Embryonic facial prominence (tissue), 1 donor: ENCODE results near the gene RAP1GAP.
"Not testable (repeated sequence)": the region's sequence is repeated elsewhere in the genome, so short reads cannot be mapped to it uniquely, and the experiment has no call there.

ENCODE experiments used
- DNase-seq: peaks from one replicate; pipeline ENCODE4 v3.0.0-alpha.2; 2016; ENCODE audit errors: extremely low spot score

Gene RAP1GAP

DNA sequence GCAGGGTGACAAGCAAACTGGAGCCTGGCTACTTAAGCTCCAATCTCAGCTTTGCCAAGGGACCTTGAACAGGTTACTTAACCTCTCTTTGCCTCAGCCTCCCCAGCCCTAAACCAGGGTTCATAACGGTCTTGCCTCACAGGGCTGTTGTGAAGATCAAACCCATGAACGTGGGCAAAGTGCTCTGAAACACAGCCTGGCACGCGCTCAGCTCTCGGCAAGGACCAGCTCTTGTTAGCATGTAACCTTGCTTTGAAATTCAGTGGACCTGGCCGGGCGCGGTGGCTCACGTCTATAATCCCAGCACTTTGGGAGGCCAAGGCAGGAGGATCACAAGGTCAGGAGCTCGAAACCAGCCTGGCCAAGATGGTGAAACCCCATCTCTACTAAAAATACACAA lies 24.8 kb downstream of the RAP1GAP start:
- DNase-seq, result no peak

DNA sequence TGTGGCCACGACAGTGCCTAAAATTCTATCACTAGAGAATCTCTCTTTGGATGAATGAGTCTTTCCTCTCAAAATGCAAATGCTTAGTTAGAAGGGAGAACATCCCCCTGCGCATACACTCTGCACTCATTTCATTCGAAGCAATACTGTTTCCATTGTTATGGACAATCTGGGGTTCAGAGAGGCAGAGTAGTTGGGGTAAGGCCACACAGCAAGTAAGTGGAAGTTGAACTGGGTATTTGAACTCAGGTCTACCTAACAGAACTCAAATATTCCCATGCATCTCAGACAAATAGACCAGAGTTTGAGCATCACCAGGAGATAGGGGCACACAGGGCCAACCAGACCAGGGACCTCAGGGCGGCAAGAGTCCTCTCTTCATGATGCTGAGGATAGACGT lies 25.5 kb downstream of the RAP1GAP start:
- DNase-seq, result no peak

DNA sequence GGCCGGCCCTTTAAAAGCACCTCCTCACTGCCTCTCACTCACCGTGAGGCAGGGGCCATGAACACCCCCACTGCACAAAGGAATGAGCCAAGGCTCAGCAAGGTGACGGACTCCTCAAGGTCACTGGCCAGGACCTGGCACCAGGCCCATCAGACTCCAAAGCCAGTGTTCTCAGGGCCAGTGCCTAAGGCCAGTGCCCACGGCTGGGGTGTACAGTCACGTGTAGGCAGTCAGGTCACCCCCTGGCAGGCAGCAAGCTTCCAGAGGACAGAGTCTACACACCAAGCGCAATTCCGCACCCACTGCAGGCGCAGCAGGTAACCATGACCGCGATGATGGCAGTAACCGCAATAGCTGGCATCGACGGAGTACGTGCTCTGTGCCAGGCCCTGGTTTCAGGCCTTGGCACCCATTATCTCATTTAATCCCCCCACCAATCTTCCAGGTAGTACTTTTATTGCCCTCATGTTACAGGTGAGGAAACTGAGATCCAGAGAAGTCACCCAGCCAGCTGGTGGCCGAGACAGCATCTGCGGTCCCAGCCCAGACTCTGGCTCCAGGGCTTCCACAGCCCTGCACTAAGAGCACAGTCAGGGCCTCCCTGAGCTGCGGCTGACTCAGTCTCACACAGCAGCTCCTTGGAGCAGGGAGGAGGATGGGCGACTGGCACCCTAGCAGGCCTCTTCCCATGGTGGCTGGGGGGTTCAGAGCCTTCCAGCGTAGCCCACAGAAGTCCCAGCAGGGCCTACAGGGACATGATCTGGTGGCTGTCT lies 27.0 kb downstream of the RAP1GAP start:
- DNase-seq, result no peak

DNA sequence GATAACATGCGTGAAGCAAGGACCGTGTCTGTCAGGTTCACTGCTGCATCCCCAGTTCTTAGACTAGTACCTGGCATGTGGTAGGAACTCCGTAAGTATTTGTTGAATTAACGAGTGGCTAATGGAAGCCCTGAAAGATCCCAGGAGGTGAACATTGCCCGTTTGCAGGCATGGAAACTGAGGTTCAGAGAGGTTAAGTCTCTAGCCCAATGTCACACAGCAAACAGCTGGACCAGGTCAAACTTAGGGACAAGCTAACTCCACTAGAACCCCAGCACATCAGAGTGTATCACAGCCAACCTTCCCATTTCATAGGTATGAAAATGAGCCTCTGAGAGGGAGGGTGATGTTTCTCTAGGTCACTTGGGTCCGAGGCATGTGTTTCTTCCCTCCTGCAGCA lies 27.6 kb downstream of the RAP1GAP start:
- DNase-seq, result no peak

DNA sequence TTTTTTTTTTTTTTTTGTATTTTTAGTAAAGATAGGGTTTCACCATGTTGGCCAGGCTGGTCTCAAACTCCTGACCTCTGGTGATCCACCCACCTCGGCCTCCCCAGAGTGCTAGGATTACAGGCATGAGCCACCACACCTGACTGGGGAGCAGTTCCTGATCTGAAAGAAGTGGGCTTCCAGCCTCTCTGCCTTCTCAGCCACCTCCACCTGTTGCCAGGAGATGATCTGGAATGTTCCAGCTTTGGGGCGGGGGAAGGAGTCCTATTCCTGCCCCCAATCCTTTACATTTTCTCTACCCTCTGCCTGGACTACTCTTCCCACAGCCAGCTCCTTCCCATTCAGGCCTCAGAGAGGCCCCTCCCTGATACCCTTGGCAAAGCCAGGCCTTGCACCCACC lies 28.1 kb downstream of the RAP1GAP start:
- DNase-seq, result no peak

DNA sequence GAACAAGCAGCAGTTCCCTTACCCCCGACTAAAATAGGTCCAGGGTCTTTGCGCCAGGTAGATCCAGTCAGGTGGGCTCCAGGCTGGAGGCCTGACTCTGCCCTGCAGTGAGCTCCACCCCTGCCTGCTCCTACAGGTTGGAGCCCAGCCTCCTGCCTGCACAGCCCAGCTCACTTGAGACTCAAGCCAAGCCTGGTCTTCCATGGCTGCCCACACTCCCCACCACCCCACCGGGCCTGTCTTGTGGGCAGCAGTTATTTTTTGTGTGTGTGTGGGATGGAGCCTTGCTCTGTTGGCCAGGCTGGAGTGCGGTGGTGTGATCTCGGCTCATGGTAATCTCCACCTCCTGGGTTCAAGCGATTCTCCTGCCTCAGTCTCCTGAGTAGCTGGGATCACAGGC lies 28.5 kb downstream of the RAP1GAP start:
- no peak for DNase-seq

DNA sequence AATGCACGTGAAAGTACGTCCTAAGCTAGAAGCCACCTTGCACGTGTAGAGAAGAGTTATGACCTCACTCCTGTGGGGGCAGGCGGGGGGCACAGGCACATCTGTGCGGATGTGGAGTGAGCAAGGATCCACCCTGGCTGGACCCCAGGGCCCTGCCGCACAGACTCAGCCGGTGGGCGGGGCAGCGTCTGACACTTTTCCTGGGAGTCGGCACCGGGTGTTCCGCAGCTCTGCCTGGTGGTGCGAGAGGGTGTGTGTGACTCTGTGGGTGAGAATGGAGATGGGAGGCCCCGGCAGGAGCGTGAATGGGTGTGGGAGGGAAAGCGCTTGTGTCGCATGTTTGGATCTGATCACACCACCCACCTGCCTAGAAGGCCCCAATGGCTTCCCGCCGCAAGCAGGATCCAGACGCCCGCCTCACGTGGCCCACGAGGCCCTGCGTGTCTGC lies 29.5 kb downstream of the RAP1GAP start:
- DNase-seq, result no peak

DNA sequence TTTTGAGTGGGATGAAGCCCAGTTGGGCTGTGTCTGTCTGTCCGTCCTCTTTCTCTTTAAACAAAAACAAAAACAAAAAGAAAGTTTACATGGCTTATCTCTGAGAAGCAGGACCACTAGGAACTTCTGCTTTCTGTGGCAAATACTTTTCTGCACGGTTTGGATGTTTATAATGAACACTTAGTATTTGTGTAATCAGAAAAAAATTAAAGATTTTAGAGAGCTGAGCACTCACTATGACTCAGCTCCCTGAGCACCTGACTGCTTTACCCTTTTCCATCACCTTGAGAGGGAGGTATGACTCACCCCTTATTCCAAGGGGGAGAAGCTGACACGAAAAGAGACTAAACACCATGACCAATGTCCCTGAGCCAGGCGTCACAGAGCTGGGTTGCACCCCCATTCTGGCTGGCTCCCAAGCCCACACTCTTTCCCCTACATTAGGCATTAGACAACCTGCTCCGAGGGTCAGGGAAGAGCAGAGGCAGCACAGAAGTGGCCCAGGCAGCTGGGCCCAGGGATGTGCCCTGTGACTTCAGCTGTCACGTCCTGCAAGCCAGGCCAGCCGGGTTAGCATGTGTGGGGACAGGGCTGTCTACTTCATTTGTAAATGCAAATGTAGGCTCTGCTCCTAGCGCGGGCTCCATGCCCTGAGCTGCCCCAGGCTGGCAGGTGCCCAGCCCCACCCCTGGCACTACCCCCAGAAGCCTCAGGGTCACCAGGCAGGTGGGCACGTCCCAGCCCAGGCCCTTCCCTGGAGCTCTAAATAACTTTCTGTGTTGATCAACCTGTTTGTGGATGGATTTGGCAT lies 30.4 kb downstream of the RAP1GAP start:
- no peak for DNase-seq

DNA sequence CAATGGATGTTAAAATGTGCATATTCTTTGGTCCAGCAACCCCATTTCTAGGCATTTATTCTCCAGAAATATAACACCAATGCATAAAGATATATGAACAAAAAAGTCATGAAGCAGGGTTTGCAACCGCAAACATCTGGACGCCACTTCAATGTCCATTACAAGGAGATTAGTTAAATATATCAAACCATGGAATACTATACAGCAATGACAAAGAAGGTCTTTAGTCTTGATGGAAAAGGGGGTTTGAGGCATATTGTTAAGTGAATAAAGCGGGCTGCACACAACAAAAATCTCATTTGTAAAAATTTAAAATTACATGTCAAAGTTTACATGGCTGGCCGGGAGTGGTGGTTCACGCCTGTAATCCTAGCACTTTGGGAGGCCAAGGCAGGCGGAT lies 31.6 kb downstream of the RAP1GAP start:
- DNase-seq, result no peak

DNA sequence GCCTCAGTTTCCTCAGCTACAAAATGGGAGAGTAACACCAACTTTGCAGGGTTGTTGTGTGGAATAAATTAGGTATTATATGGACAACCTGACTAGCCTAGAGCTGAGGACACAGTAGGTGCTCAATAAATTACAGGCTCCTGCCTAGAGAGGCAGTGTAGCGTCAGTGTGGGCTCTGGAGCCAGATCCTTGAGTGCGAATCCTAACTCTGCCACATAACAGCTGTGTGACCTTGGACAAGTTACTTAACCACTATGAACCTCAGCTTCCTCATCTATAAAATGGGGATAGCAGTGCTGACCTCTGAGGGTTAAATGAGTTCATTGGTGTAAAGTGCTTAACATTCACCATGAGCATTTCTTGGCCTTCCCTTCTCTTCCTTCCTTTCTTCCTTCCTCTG lies 33.1 kb downstream of the RAP1GAP start:
- no peak for DNase-seq

DNA sequence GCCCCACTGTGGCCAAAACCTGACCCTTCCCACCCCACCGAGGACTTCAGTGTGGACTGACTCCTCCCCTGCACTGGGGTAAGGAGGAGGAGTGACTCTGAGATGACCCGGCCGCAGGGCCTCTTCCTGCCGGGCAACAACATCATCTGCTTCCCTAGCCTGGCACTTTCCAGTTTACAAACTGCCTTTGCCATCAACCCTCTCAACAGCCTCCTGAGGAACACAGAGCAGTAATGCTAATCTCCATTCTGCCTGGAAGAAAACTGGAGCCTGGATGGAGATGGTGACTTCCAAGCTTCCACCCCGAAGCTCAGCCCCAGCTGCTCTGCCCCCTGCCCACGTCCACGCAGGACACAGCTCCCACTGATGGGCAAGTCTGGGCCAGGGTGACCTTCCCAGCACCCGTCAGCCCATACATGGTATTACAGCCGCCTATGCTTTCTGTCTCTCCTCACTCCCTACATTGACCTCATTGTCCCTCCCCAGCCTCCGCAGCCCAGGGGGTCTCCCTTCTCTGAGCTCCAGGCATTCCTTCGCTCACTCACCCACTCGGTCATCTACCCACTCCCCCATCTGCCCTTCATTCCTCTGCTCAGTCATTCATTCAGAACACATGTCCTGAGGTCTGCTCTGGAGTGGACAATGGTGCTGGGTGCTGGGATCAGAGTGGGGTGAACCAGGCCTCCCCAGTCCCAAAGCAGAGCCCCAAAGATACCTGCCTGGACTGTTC lies 34.2 kb downstream of the RAP1GAP start:
- no peak for DNase-seq

DNA sequence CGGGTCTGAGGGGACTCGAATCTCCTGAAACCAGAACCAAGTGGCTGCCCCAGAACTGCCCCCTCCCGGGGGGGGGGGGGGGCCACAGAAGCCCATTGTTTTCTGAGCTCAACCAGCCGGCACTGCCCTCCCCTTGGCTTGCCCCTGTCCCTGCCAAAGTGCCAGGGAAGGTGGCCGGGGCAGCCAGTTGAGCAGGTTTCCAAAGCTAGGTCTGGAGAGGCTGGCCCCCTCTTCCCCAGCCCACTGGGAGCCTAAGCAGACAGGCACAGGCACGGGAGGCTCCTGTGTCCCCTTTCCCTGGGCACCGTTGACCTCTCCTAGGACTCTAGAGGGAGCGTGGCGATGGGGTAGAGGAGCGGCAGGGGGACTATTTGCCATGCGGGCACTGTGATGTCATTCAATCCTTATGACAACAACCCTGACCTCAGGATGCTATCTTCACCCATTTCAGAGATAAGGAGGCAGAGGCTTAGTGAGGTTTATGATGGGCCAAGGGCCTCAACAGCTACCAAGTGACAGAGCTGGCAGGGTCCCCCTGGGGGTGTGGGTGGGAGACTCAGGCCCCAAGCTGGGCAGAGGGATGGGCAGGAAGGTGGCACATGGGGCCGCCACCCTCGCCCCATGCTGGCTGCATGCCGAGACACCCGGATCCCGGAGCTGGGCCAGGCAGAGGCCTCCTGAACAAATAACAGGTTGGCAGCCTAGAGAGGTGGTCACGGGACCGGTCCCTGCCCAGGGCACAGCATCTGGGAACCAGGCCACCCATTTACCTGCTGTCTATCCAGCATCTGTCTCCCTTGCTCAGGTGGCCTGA lies 35.0 kb downstream of the RAP1GAP start:
- DNase-seq, result no peak

DNA sequence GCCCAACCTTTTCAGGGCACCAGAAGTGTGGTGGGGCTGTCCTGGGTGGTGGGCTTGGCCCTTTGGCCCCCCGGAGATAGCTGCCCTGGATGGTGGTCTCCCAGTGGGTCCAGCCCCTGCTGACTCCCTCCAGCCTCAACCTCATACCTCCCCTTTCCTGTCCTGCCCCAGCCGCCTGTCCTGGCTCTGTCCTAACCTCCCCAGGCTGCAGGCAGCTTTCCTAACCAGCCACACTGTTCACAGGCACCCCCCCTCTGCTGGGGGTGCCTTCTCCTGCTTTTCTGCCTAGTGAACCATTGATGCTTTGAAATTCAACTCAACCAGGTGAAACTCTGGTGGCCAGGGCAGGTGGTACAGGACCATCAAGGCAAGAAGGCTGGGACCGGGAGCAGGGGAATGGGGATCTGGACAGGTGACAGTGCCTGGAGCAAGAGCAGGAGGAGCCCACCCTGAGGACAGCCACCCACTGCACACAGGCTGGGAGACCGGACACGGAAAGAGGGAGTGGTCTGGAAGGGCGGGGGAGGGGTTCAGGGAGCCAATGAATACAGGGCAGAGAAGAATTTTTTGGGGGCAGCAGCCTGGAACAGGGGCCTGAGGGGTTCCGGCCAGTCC lies 35.9 kb downstream of the RAP1GAP start:
- DNase-seq, result no peak

DNA sequence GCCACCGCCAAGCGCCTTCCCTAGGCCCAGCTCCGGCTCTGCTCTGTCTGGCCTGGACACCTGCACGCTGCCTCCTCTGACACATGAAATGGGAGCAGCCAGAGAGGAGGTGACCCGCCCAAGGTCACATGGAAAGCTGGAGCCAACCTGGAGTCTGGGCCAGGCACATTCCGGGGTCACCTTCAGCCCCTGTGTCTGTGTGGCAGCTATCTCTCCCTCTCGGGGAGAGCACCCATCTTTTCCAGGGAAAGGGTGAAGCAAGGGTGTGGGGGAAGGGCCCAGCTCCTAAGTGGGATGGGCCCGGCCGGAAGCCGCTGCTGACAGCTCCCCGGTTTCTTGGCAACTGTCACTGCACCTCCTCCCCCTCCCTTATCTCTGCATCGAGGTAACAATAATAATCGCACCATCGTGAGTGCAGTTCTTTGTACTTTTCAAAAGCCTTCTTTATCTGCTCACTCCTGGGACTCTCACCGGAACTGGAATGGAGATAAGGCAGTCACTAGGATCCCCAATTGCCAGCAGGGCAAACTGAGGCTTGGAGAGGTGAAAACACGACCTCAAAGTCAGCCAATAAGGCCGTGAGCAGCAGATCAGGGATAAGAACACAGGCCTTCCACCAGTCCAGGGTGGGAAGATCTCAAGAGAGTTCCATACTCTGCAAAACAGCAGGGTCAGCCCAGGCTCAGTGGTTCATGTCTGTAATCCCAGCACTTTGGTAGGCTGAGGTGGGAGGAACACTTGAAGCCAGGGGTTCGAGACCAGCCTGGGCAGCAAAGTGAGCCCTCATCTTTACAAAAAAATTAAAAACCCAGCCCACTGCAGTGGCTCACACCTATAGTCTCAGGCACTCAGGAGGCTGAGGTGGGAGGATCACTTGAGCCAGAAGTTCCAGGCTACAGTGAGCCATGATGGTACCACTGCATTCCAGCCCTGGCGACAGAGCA lies 36.9 kb downstream of the RAP1GAP start:
- no peak for DNase-seq

DNA sequence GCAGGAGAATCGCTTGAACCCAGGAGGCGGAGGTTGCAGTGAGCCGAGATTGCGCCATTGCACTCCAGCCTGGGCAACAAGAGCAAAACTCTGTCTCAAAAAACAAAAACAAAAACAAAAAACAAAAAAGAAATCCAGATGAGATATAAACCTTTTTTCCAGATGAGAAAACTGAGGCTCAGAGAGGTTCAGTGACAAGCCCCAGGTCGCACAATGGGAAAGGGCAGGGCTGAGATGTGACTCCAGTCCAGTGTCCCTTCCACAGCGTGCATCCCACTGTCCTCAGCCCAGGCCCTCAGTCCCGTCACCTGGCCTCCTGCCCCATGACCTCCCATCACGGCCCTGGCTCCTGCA lies 37.6 kb downstream of the RAP1GAP start:
- not testable (repeated sequence) for DNase-seq

DNA sequence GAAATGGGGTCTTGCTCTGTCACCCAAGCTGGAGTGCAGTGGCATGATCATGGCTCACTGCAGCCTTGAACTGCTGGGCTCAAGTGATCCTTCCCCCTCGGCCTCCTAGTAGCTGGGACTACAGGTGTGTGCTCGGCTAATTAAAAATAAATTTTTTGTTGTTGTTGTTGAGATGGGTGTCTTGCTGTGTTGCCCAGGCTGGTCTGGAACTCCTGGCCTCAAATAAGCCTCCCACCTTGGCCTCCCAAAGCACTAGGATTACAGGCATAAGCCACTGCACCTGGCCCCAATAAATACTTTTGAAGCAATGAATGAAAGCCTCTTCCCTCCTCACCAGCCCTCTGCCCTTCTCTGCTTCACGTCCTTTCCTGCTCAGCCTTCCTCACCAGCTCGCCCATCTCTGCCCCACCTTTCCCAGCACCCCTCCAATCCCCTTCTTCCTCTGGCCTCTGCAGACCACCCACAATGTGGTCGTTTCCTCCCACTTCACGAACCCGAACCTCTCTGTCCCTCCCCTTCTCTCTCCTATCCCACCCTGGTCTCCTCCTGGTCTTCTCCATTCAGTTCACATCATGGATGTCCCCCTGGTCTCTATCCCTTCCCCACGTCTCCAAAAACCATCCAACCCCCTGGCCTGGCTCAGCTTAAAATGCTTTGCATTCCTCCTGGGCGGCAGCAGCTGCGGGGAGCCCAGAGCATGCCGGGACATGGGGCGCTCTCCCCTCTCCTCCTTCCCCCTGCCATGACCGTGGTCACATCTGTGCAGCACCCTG lies 38.4 kb downstream of the RAP1GAP start:
- DNase-seq, result no peak

DNA sequence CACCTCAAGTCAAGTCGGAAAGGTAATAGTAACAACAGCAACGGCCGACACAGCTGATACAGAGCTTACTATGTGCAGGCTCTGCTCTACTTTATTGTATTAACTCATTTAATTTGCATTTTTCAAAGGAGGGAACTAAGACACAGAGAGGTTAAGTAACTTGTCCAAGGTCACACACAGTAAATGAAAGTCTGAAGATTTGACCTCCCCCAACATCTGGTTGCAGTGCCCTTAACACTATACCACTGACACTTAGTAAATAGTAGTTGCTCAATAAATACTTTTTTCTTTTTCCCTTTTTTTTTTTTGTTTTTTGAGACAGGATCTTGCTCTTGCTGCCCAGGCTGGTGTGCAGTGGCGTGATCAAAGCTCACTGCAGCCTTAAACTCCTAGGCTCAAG lies 39.2 kb downstream of the RAP1GAP start:
- DNase-seq, result no peak

DNA sequence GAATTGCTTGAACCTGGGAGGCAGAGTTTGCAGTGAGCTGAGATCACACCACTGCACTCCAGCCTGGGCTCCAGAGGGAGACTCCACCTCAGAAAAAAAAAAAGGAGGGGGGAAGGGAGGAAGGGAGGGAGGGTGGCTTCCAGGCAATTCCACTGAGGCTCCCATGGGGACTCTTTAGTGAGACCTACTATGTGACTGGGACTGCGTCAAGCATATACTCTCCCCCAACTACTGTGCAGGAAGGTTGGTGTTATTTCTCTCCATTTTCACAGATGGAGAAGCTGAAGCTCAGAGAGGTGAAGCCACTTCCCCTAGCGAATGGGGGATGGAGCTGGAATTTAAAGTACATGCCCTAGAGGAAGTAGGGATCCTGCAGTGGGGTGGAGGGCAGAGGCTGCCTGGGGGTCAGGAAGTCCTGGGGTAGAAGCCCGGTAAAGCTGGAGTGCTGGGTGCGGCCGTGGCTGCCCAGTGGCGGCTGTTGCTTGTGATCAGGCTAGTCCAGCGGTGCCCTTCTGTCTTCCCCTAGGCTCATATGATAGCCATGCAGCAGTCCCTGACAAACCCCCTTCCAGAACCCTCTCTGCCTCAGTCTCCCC lies 40.3 kb downstream of the RAP1GAP start:
- no peak for DNase-seq

DNA sequence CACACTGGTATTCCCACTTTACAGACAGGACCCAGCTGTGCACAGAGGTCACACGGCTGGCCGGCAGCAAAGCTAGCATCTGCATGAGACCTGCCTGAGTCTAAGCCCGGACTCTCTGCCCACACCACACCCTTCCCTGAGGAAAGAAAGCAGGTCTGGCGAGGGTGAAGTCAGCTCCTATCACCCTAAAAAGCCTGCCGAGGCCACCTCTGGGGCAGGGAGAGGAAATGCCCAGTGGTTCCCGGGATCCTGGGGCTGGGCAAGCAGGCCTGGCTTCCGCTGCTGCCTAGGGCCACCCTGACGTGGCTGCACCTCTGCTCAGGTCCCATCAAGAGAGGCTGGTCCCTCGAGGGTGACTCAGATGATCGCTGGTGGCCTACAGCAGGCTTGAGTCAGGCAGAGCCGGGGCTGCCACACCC lies 42.2 kb downstream of the RAP1GAP start:
- DNase-seq, result no peak
